RWPE2 (cell line): ENCODE results near the gene VPS25.
"Not testable (repeated sequence)": the region's sequence is repeated elsewhere in the genome, so short reads cannot be mapped to it uniquely, and the experiment has no call there.

ENCODE experiments used
- ATAC-seq: fragments of 200-7000 bp; cut with Tn5 transposase; 3 replicates; pipeline ENCODE4 v1.9.1; 2021; ENCODE audit warnings: low read depth
- DNase-seq: peaks from one replicate; pipeline ENCODE4 v3.0.0-alpha.2; 2020; ENCODE audit warnings: low spot score
- H3K27ac ChIP-seq: fragments of 450-650 bp; 2 replicates; pipeline ENCODE4 v1.5.1; 2017; ENCODE audit warnings: mild to moderate bottlenecking; ENCODE audit not compliant: poor library complexity, severe bottlenecking
- H3K27me3 ChIP-seq: fragments of 250-450 bp; sonication (Bioruptor Pico); 2 replicates; pipeline ENCODE4 v1.5.1; 2021; ENCODE audit warnings: mild to moderate bottlenecking, moderate library complexity; ENCODE audit not compliant: insufficient read depth, poor library complexity, severe bottlenecking
- H3K36me3 ChIP-seq: fragments of 250-450 bp; sonication (Bioruptor Pico); 2 replicates; pipeline ENCODE4 v1.5.1; 2020; ENCODE audit warnings: low read depth, mild to moderate bottlenecking, moderate library complexity
- H3K4me1 ChIP-seq: fragments of 250-450 bp; sonication (Bioruptor Pico); 2 replicates; pipeline ENCODE4 v1.5.1; 2021; ENCODE audit warnings: mild to moderate bottlenecking, moderate library complexity; ENCODE audit not compliant: insufficient read depth, poor library complexity, severe bottlenecking
- H3K4me3 ChIP-seq: fragments of 250-450 bp; sonication (Bioruptor Pico); 2 replicates; pipeline ENCODE4 v1.5.1; 2021; ENCODE audit warnings: mild to moderate bottlenecking, moderate library complexity; ENCODE audit not compliant: severe bottlenecking
- H3K9me3 ChIP-seq: fragments of 250-450 bp; sonication (Bioruptor Pico); 2 replicates; pipeline ENCODE4 v1.5.1; 2021; ENCODE audit warnings: mild to moderate bottlenecking, moderate library complexity; ENCODE audit not compliant: severe bottlenecking
- CTCF ChIP-seq: fragments of 450-650 bp; IDR thresholded peaks from one replicate; pipeline ENCODE4 v1.5.1; 2017; ENCODE audit warnings: mild to moderate bottlenecking, moderate library complexity; ENCODE audit not compliant: poor library complexity, severe bottlenecking

Gene VPS25

GRCh38 chr17:42773290-42774035 lies at the start of gene VPS25:
VPS25 (plus strand) TSS chr17:42773449; CDS start chr17:42773476, 27 bp downstream.
- peak; percentile 15 for TF ChIP-seq CTCF
- peaks cover 9% of the 10 kb centered on the region for H3K4me1 ChIP-seq

GRCh38 chr17:42723636-42724035 lies 49.6 kb upstream of the VPS25 start:
- Histone ChIP-seq H3K27ac (no peak overlapping the region), H3K27me3 (no peaks in the 10 kb centered on the region), H3K4me1 (no peaks in the 10 kb centered on the region), H3K36me3 (peaks cover 70% of the 10 kb centered on the region), H3K4me3 (no peak overlapping the region), H3K9me3 (no peaks in the 10 kb centered on the region)
- no peak for TF ChIP-seq CTCF
- DNase-seq (no peak), ATAC-seq (no peak)

More at GRCh38 chr17:42773290-42774035, at the start of gene VPS25:
- ATAC-seq, result peak; percentile 94
- Histone ChIP-seq H3K4me3 (peak within 1 kb of the TSS; percentile 82), H3K27ac (peak within 1 kb of the TSS; percentile 87), H3K9me3 (no peaks in the 10 kb centered on the region), H3K36me3 (peaks cover 42% of the 10 kb centered on the region), H3K27me3 (no peaks in the 10 kb centered on the region)
- DNase-seq, result no peak

GRCh38 chr17:42725143-42725542 lies 48.1 kb upstream of the VPS25 start:
- no peak overlapping the region for H3K4me3 ChIP-seq
- H3K36me3 ChIP-seq, result peaks cover 62% of the 10 kb centered on the region
- H3K9me3 ChIP-seq, result no peaks in the 10 kb centered on the region
- no peak overlapping the region for H3K27ac ChIP-seq
- ATAC-seq, result no peak
- H3K27me3 ChIP-seq, result no peaks in the 10 kb centered on the region
- H3K4me1 ChIP-seq, result no peaks in the 10 kb centered on the region
- no peak for TF ChIP-seq CTCF
- DNase-seq, result no peak

- no peaks in the 10 kb centered on the region for H3K27me3 ChIP-seq
- peaks cover 4% of the 10 kb centered on the region for H3K4me1 ChIP-seq
- H3K4me3 ChIP-seq, result no peak overlapping the region
- ATAC-seq (no peak), DNase-seq (no peak)
- no peak for TF ChIP-seq CTCF
- H3K27ac ChIP-seq, result no peak overlapping the region
- peaks cover 4% of the 10 kb centered on the region; the same call in 1 of the 2 replicates for H3K36me3 ChIP-seq
- H3K9me3 ChIP-seq, result no peaks in the 10 kb centered on the region
Measured at GRCh38 chr17:42740699-42741098, 32.5 kb upstream of the VPS25 start.

GRCh38 chr17:42742916-42743315 lies 30.3 kb upstream of the VPS25 start:
- not testable (repeated sequence) for H3K36me3 ChIP-seq, H3K4me3 ChIP-seq, ATAC-seq

More at GRCh38 chr17:42742916-42743315, 30.3 kb upstream of the VPS25 start:
- H3K27me3 ChIP-seq, H3K9me3 ChIP-seq, H3K27ac ChIP-seq, DNase-seq, H3K4me1 ChIP-seq: not testable (repeated sequence)
